ENCODE results near the gene DMD.

DMD gene

DNA sequence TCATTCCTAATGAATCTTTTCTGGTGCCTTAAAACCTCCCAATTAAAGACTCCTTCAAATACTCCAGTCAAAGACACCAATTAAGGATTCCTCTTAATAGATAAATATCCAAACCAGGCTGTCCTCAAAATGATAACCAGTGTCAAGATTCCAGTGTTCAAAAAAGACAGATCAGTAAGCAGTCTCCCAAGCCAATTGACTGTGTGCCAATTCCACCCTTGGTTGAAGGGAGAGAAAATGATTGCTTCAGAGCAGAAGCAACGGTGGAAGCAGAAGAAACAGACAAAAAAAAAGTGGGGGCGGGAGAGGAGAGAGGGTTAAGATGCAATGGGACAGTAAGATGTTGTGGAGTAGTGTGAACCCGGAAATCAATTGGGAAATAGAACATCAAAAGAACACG lies 1923.5 kb downstream of the DMD start:
- TF ChIP-seq, protein P1, sequence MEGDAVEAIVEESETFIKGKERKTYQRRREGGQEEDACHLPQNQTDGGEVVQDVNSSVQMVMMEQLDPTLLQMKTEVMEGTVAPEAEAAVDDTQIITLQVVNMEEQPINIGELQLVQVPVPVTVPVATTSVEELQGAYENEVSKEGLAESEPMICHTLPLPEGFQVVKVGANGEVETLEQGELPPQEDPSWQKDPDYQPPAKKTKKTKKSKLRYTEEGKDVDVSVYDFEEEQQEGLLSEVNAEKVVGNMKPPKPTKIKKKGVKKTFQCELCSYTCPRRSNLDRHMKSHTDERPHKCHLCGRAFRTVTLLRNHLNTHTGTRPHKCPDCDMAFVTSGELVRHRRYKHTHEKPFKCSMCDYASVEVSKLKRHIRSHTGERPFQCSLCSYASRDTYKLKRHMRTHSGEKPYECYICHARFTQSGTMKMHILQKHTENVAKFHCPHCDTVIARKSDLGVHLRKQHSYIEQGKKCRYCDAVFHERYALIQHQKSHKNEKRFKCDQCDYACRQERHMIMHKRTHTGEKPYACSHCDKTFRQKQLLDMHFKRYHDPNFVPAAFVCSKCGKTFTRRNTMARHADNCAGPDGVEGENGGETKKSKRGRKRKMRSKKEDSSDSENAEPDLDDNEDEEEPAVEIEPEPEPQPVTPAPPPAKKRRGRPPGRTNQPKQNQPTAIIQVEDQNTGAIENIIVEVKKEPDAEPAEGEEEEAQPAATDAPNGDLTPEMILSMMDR (IDR thresholded peaks at IDR 0.05; ENCODE audit: insufficient read depth, missing control alignments) = no peak
- DNase-seq (ENCODE audit: insufficient read length, low spot score) (no peak), FAIRE-seq (no peak)

DNA sequence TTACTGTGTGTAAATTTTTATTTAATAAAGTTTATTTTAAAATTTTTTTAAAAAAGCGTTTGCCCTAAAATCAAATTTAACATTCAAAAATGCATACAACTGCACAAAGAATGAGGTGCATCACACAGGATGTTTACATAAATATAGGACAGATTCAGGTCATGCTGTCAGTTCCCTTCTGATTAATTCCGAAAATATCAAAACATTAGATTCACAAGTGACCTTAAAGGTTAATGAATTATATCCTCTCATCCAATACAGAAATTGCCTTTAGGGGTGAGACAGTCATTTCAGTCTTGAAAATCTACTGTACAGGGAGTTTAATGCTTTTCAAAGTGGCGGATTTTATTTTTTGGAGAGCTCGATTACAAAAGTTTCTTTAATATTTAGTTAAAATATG lies 1930.8 kb downstream of the DMD start:
- TF ChIP-seq, protein P1 (IDR thresholded peaks at IDR 0.05; ENCODE audit: insufficient read depth, missing control alignments) = no peak
- no peak for DNase-seq (ENCODE audit: insufficient read length, low spot score)
- FAIRE-seq = no peak

DNA sequence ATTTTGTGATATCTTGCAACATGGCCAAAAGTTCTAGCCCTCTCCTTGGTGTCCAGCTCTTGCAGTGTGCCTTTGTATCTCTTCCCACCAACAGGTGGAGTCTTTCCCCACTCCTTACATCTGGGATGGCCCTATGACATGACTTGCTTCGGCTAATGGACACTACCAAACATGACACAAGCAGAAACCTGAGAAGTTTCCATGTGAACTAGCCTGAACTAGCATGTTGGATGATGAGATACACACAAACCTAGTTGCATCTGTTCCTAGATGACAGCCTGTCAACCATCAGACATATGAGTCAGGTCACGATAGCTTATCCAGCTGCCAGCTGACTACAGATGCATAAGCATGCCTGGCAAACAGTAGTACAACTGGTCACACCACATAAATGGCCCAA lies 1932.0 kb downstream of the DMD start:
- no peak for DNase-seq (ENCODE audit: insufficient read length, low spot score)
- FAIRE-seq = no peak
- TF ChIP-seq, protein P1 (IDR thresholded peaks at IDR 0.05; ENCODE audit: insufficient read depth, missing control alignments) = no peak

DNA sequence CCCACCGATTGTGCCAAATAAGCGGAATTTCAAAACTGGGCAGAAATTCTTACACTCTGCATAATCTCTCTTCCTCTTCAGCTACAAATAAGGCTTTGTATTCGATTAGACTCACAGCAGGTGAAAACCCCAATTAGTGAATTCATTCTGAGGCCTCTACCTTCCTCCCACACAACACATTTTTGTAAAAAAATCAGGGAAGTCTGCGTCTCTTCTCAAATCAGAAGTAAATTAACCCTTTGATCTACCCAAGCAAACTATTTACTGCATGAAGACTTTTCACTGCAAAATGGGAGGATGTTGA lies 1938.9 kb downstream of the DMD start:
- TF ChIP-seq, protein P1 (IDR thresholded peaks at IDR 0.05; ENCODE audit: insufficient read depth, missing control alignments) = no peak
- FAIRE-seq (no peak), DNase-seq (ENCODE audit: insufficient read length, low spot score) (no peak)

DNA sequence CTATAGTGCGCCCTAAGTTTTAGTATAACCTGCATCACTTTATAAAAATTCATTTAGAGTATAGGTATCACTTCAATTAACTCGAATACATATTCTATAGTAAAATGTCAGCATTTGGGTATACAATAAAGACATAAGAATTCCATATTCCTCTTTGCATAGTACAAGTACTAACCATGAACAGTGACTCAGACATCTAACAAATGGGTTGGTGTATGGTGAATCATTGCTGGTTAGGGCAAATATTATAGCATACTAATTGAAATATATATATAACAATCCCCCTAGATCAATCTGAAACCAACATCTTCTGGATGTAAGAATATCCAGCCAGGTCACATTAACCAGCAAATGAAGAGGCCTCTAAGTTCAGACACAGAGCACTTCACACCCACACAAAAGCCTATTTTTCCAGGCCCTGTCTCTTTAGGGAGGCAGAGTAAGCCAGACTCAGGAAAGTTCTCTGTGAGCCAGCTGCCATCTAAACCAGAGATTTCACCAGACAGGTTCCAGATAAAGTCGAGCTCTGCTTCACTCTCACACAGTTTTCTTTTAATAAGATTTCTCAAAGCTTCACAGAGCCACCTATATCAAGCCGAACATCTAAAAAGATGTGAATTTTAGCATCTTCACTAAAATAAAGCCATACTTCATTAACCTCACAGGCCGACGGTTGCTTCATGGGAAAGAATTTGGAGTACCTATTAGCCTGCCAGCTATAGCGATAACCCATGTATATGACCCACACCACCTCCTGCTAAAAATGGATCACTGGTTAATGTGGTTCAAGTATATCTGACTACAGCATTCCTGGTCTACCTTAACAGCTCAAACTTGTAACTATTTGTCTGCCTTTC lies 1939.5 kb downstream of the DMD start:
- no peak for DNase-seq (ENCODE audit: insufficient read length, low spot score)
- TF ChIP-seq, protein P1 (IDR thresholded peaks at IDR 0.05; ENCODE audit: insufficient read depth, missing control alignments) = no peak
- no peak for FAIRE-seq

DNA sequence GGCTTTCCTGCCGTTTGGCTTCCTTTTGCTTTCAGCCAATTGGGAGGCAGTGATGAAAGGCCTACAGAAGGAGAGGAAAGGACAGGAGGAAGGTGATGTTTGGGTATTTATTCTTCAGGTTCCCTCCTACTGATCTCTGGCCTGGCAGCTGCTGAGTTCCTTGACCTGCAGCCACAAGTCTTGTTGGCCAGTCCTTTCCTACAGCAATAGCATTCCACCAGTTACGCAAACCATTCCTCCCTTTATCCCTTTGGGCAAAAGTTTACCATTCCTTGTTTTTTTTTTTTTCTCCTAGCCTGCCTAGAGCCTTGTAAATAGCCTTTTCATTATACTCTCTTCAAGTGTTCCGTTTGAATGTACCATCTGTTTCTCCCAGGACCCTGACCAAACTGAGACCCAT lies 1941.4 kb downstream of the DMD start:
- DNase-seq (ENCODE audit: insufficient read length, low spot score) (no peak), FAIRE-seq (no peak)
- TF ChIP-seq, protein P1 (IDR thresholded peaks at IDR 0.05; ENCODE audit: insufficient read depth, missing control alignments) = no peak

DNA sequence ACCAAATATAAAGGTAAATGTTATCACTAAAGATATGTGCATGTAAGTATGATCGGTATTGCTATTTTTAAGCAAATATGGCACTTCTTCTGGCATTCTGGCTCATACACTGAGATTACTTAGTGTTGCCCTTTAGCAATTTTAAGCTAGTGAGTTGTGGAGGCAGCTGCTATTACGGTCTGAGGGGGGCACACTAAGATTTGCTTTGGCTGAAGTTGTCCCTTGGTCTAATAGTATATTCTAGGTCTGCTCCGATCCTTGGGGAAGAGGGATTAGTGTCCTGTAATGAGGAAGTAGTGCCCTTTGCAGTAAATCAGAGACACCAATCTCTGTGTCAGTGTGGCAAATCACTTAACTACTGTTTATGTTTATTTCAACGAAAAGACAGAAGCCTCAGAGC lies 1943.0 kb downstream of the DMD start:
- TF ChIP-seq, protein P1 (IDR thresholded peaks at IDR 0.05; ENCODE audit: insufficient read depth, missing control alignments) = no peak
- FAIRE-seq = no peak
- no peak for DNase-seq (ENCODE audit: insufficient read length, low spot score)

Data from D721Med (cell line).